GM19238 (cell line): ENCODE data around the gene IL34.
"Not testable (repeated sequence)": the region's sequence is repeated elsewhere in the genome, so short reads cannot be mapped to it uniquely, and the experiment has no call there.

Experiments used
- DNase-seq: peaks from one replicate; pipeline ENCODE4 v3.0.0; 2011; ENCODE audit warnings: low spot score; ENCODE audit not compliant: insufficient read length

Gene IL34

DNA sequence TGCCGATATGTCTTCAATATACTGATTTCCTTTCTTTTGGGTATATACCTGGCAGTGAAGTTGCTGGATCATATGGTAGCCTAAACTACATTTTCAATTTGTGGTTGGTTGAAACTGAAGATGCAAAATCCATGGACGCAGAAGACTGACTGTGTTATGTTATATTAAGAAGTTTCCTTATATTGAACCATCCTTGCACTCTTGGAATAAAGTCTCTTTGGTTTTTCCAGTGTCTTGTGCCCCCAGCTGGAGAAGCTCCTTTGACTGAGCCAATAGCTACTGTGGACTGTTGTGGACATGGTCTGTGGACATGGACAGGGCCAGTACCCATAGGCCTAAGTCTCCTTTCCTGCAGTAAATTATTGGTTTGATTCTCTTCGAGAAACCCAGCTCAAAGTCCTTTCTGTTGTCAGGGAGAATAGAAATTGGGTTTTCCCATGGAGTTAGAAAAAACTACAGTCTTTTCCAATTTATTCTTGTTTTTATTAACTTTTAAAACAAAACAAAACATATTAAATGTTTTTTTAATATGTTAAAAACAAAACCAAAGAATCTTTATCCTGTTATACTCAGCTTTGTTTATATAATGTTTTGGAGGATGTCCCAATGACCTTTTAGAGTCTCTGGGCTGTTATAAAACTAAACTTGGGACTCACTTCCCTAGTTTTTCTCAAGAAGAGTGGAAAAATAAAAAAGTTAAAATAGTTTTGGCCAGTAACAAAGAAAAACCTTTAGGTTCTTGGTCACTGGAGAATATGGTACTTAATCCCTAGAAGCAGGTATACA, 15.2 kb upstream of the IL34 start:
- no peak for DNase-seq

DNA sequence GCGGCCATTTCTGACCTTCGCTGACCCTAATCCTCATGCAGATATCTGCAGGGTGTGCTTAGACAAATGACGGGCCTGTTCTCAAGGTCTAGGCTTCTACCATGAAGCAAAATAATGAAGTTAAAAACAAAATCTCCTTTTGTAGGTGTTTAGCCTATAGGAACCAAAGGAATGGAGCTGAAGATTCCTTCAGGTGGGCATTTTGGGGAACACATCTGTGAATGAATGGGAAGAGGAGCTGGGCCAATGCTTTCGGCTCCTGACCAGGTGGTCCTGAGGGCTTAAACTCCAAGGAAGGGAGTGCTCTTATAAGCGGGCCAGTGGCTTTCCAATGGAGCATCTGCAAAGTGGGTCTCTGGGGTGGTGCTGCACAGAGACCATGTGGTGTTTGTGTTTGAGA, 14.1 kb upstream of the IL34 start:
- no peak for DNase-seq

DNA sequence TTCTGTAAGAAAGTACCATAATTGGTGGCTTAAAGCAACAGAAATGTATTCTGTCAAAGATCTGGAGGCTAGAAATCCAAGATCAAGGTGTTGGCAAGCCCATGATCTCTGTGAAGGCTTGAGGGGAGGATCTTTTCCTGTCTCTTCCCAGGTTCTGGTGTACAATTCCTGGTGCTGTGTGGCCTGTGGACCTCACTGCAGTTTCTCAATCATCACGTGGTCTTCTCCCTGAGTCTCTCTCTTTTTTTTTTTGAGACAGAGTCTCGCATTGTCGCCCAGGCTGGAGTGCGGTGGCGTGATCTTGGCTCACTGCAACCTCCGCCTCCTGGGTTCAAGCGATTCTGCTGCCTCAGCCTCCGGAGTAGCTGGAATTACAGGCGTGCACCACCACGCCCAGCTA, 12.7 kb upstream of the IL34 start:
- DNase-seq = not testable (repeated sequence)

- no peak for DNase-seq
Measured at GRCh38 chr16:70634861-70635260, 11.5 kb upstream of the IL34 start.

GRCh38 chr16:70635336-70636016, 10.9 kb upstream of the IL34 start:
- no peak for DNase-seq

- no peak for DNase-seq
Measured at GRCh38 chr16:70638814-70639792, 7.3 kb upstream of the IL34 start.

DNA sequence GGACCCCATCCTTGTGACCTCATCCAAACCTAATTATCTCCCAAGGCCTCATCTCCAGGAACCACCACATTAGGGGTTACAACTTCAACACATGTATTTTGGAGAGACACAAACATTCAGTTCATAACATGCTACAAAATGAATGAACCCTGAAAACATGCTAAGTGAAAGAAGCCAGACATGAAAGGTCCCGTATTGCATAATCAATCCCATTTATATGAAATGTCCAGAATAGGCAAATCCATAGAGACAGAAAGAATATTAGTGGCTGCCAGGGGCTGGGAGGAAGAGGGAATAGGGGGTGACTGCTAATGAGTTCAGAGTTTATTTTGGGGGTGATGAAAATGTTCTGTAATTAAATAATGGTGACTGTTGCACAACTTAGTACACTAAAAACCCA, 3.7 kb upstream of the IL34 start:
- no peak for DNase-seq

- not testable (repeated sequence) for DNase-seq
Measured at GRCh38 chr16:70643264-70643663, 3.1 kb upstream of the IL34 start.

DNA sequence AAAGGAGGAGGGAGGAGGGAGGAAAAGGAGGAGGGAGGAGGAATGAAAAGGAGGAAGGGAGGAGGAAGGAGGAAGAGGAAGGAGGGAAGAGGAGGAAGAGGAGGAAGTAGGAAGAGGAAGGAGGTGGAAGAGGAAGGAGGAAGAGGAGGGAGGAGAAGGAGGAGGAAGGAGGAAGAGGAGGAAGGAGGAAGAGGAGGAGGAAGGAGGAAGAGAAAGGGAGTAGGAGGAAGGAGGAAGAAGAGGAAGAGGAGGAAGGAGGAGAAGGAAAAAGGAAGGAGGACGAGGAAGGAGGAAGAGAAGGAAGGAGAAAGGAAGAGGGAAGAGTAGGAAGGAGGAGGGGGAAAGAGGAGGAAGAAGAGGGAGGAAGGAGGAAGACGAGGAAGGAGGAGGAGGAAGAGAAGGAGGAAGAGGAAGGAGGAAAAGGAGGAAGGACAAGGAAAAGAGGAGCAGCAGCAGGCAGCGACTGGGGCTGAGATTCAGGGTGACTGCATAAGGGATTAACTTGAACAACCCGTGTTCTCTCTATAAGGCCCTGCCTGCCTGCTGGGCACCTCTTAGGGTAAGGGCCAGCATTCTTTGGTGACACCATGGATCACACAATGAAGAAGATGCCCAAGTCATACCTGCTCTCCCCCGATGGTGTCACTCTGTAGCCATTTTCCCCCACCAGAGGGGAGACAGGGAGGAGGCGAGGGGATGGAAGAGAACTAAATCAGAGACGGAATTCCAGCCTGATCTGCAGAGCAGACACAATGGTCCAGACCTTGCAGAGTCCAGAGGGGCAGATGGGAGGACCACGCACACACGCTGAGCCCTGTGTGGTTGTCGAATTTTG, 1.4 kb upstream of the IL34 start:
- no peak for DNase-seq

DNA sequence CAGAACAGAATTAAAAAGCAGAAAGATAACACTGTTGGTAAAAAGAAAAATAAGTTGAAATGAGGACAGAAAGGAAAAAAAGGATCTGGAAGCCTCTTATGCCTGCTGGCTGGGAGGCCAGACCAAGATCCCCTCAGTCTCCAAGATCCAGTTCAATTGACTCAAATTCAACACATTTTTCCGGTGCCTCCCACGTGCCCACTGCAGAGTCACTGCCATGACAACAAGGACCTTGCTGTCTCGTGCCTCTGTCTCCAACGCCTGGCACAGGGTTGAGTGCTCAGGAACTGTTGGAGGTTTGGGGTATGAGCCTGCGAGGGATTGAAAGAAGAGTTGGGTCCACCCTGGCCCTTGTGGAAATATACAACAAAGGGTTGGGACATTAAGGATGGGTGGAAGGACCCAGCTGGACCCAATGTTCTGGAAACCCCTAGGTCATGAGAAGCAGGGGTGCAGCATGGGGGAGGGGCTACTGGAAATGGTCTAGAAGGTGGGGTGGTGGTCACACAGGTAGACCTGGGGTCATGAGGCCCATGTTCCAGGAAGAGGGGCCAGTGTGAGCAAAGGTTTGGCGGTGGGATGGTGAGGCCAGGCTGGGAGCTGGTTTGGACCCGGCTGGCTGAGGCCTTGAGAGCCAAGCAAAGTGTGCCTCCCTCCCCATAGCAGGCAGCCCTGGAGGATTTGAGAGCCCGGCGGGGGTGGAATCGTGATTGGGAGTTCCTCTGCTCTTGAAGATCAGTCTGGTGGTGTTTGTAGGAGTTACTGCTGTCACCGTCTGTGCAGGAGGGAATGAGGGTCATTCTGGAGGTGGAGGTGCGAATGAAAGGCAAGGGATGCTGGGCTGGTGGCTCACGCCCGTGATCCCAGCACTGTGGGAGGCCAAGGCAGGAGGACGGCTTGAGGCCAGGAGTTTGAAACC, 1.3 kb downstream of the IL34 start:
- DNase-seq = no peak

DNA sequence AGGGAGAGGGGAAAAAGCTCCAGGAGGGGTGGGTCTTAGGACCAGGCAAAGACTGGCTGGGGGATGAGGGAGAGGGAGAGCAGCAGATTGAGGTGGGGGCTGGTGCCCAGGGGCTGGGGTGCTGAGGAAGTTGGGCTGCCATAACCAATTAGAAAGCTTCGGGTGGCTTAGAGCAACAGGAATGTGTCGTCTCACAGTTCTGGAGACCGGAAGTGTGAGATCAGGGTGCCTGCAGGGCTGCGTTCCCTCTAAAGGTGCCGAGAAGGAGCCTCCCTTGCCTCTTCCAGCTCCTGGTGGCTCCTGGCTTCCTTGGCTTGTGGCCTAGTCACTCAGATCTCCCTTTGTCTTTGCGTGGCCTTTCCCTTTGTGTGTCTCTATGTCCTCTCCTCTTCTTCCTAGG, 2.2 kb downstream of the IL34 start:
- DNase-seq = no peak

- no peak for DNase-seq
Measured at GRCh38 chr16:70649300-70649699, 2.9 kb downstream of the IL34 start.

DNA sequence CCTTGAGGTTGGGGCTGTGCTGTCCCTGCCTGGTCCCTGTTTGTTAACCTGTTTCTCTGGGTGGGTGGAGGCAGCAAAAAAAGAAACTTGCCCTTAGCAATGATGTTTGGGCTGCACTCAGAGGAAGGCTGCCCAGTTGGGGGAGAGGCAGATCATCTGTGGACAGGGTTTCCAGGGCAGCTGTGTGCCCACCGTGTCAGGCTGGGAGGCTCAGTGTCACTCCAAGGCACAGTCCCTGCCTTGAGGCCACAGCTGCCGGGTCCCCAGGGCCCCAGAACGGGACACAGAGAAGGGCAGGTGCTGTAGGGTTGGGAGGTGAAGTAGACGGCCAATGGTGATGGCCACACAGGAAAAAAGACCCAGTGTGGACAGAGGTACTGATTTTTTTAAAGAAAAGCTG, 3.9 kb downstream of the IL34 start:
- no peak for DNase-seq

DNA sequence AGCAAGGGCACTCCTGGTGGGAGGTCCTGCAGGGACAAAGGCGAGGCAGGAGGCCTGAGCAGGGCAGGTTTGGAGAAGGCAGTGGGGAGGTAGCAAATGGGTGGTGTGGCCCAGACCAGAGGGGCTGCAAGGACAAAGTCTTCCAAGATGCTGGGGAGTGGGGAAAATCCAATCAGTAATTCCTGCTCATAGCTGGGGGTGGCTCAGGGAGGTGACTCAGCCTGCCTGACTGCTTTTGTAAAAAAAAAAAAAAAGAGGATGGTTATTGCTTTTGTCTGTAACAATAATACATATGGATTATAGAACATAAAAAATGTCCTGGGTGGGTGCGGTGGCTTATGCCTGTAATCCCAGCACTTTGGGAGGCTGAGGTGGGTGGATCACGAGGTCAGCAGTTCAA, 5.2 kb downstream of the IL34 start:
- DNase-seq = no peak

GRCh38 chr16:70652322-70652721, 6.0 kb downstream of the IL34 start:
- DNase-seq = no peak

GRCh38 chr16:70653406-70653805, 7.0 kb downstream of the IL34 start:
- no peak for DNase-seq

DNA sequence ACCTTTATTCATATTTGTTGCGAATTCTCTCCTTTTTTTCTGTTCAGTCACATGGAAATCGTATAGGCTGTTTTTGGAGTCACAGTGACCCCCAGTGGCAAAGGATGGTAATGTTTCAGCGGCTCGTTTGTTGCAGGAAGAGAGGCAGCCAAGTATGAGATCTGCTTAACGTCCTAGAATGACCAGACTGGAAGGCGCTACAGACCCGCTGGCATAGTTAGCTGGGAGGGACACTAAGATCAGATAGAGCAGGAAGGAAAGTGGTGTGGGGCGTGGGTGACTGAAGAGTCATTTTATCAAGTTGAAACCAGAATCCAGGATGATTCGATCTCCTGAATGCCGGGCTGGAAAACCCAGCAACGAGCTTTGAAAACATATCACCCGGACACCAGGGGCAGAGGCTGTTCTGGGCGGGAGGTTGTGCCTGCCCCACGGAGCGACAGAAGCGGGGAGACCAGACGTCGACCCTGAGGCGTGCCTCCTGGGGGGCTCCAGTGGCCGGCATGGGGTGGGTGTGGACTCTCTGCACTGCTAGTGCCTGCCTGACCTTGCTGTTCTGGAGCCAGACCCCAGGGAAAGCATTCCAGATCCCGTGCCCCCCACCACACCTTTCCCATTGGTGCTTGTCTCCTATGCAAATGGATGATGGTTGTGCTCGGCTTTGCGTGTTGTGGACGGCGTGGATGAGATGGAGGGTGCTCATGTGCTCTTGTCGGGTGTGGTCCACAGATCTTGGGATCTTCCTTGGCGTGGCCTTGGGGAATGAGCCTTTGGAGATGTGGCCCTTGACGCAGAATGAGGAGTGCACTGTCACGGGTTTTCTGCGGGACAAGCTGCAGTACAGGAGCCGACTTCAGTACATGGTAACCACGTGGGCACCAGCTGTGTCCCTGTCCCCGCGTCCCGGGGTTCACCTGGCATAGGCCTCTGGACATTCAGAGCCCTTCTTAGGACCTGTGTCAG, 7.7 kb downstream of the IL34 start:
- peak; percentile 44 for DNase-seq

DNA sequence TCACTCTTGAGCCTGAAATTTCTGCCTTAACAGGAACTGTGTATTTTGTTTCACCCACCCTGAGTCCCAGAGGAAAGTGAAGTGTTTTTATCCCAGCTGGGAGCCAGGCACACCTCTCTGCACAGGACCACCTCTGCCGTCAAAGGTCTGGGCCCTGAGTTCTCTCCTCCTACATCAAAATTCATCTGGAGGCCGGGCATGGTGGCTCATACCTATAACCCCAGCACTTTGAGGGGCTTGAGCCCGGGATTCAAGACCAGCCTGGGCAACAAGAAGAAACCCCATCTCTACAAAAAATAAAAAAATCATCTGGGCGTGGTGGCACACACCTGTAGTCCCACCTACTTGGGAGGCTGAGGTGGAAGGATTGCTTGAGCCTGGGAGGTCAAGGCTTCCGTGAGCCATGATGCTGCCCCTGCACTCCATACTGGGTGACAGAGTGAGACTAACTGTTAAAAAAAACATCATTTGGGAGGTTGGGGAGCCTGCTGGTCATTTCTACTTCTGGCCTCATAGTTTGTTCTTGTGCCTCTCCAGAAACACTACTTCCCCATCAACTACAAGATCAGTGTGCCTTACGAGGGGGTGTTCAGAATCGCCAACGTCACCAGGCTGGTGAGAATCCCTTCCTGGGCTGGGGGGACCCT, 9.8 kb downstream of the IL34 start:
- no peak for DNase-seq
